SK-N-SH (cell line): ENCODE measurements around the gene MFAP3. TPM values are rescaled to one million over a fixed set of nuclear protein-coding genes. Genes with fewer than 3 reads are reported as not detected.

Source experiments
- CTCF ChIA-PET: fragments of 300-600, 350-600 bp; formaldehyde crosslinking; extraction: SDS; loops from one replicate; lab custom pipeline; 2021; lab: Yijun Ruan, JAX
- POLR2A ChIA-PET: fragments of 350-600 bp; sonication (Branson Sonifier 250); formaldehyde crosslinking; extraction: SDS; loops from one replicate; lab custom pipeline; 2020; ENCODE audit warnings: antibody characterized with exemption, inconsistent platforms; lab: Yijun Ruan, JAX
- DNase-seq: peaks from one replicate; pipeline ENCODE4 v3.0.0; 2012
- H2AFZ ChIP-seq: fragments of 200-600 bp; sonication (generic); 2 replicates; pipeline ENCODE4 v1.8.1; 2016; ENCODE audit warnings: antibody characterized with exemption, mild to moderate bottlenecking, low read depth
- H3F3A ChIP-seq: fragments of 200-600 bp; sonication (generic); replicated peaks from 2 replicates; pipeline ENCODE3; 2016; ENCODE audit warnings: antibody characterized with exemption, mild to moderate bottlenecking; ENCODE audit not compliant: insufficient read depth
- H3K27ac ChIP-seq, 2 experiments: fragments of 200-500 bp in 1 of 2; fragments of 200-600 bp in 1 of 2; sonication (Bioruptor generic) in 1 of 2; sonication (generic), shearing (Covaris generic) in 1 of 2; 2 replicates each; pipeline versions ENCODE4 v1.5.1 to v1.6.1; 2014 to 2016; ENCODE audit warnings: low read depth in 2 of 2, inconsistent platforms in 1 of 2, low read length in 1 of 2, mild to moderate bottlenecking in 1 of 2, mixed read lengths in 1 of 2
- H3K27me3 ChIP-seq: fragments of 200-600 bp; sonication (generic), shearing (Covaris generic); 2 replicates; pipeline ENCODE4 v1.6.1; 2016; ENCODE audit warnings: mixed run types; ENCODE audit not compliant: insufficient read depth
- H3K36me3 ChIP-seq, 2 experiments: fragments of 200-500 bp in 1 of 2; fragments of 200-600 bp in 1 of 2; sonication (Bioruptor generic) in 1 of 2; sonication (generic) in 1 of 2; replicated peaks in 1 of 2; 2 replicates each; pipeline versions ENCODE3 to v1.5.1; 2014 to 2016; ENCODE audit warnings: low read length in 1 of 2, mild to moderate bottlenecking in 1 of 2; ENCODE audit not compliant: insufficient read depth in 2 of 2, control insufficient read depth in 1 of 2
- H3K4me1 ChIP-seq, 2 experiments: fragments of 200-500 bp in 1 of 2; fragments of 200-600 bp in 1 of 2; sonication (Bioruptor generic) in 1 of 2; sonication (generic), shearing (Covaris generic) in 1 of 2; 2 replicates each; pipeline versions ENCODE4 v1.5.1 to v1.6.1; 2014 to 2016; ENCODE audit warnings: low read depth in 1 of 2, low read length in 1 of 2, mixed run types in 1 of 2; ENCODE audit not compliant: insufficient read depth in 2 of 2, control insufficient read depth in 1 of 2
- H3K4me2 ChIP-seq: fragments of 200-600 bp; sonication (generic), shearing (Covaris generic); 2 replicates; pipeline ENCODE4 v1.6.1; 2017; ENCODE audit warnings: mixed run types
- H3K4me3 ChIP-seq, 2 experiments: fragments of 200-500 bp in 1 of 2; fragments of 200-600 bp in 1 of 2; sonication (Bioruptor generic) in 1 of 2; sonication (generic), shearing (Covaris generic) in 1 of 2; 2 replicates each; pipeline versions ENCODE4 v1.5.1 to v1.8.1; 2014 to 2016; ENCODE audit warnings: low read depth in 2 of 2, inconsistent platforms in 1 of 2, low read length in 1 of 2, mild to moderate bottlenecking in 1 of 2, mixed read lengths in 1 of 2, moderate library complexity in 1 of 2
- H3K79me2 ChIP-seq: fragments of 200-600 bp; sonication (generic); 2 replicates; pipeline ENCODE4 v1.8.1; 2017; ENCODE audit warnings: mild to moderate bottlenecking; ENCODE audit not compliant: insufficient read depth
- H3K9ac ChIP-seq: fragments of 200-600 bp; sonication (generic); 2 replicates; pipeline ENCODE4 v1.6.1; 2017; ENCODE audit warnings: mixed run types
- H3K9me2 ChIP-seq: fragments of 200-600 bp; sonication (generic); 2 replicates; pipeline ENCODE4 v1.6.1; 2017; ENCODE audit warnings: mixed run types
- H3K9me3 ChIP-seq: fragments of 200-600 bp; sonication (generic); 2 replicates; pipeline ENCODE4 v1.6.1; 2017; ENCODE audit warnings: mixed run types, mild to moderate bottlenecking, moderate library complexity
- H4K20me1 ChIP-seq: fragments of 200-600 bp; sonication (generic); 2 replicates; pipeline ENCODE4 v1.6.1; 2017; ENCODE audit warnings: mild to moderate bottlenecking, mixed run types; ENCODE audit not compliant: insufficient read depth
- GABPA ChIP-seq: IDR thresholded peaks from 2 replicates; pipeline ENCODE4 v1.4.0; 2012; ENCODE audit warnings: low read depth, mild to moderate bottlenecking
- GATA2 ChIP-seq: sonication (generic); formaldehyde crosslinking; IDR thresholded peaks from 2 replicates; pipeline ENCODE4 v1.5.0; 2020; ENCODE audit warnings: mild to moderate bottlenecking, missing genetic modification reagents
- NRF1 ChIP-seq: IDR thresholded peaks from 2 replicates; pipeline ENCODE4 v1.6.1; 2012; ENCODE audit warnings: low read depth, mild to moderate bottlenecking, low read length
- POLR2AphosphoS5 ChIP-seq: IDR thresholded peaks from 2 replicates; pipeline ENCODE4 v1.6.1; 2012; ENCODE audit warnings: low read depth, low read length
- RXRA ChIP-seq: IDR thresholded peaks from 2 replicates; pipeline ENCODE4 v1.4.0; 2012; ENCODE audit warnings: low read depth, mild to moderate bottlenecking, borderline replicate concordance
- SIN3A ChIP-seq: IDR thresholded peaks from 2 replicates; pipeline ENCODE4 v1.6.1; 2012; ENCODE audit warnings: low read depth, mild to moderate bottlenecking, low read length, moderate library complexity, borderline replicate concordance
- YY1 ChIP-seq: IDR thresholded peaks from 2 replicates; pipeline ENCODE4 v1.4.0; 2012; ENCODE audit warnings: low read depth, mild to moderate bottlenecking
- WGBS: methylation state at CpG from one replicate; pipeline ENCODE4 v1.1.6; 2017; ENCODE audit warnings: low lambda C conversion rate; 5-methylcytosine and 5-hydroxymethylcytosine counted together
- polyA plus RNA-seq, 3 experiments: library from polyadenylated mRNA; depleted of rRNA; stranded (reverse); fragments of >200 nt; gene quantifications; 2 replicates each; pipeline ENCODE4 v1.2.3, GENCODE V29; 2012
- TF ChIP-seq, protein P1 (sequence below): IDR thresholded peaks from 2 replicates; pipeline ENCODE4 v1.6.1; 2012; ENCODE audit warnings: mild to moderate bottlenecking, low read depth, low read length, moderate library complexity
- TF ChIP-seq, protein P2 (sequence below): fragments of 150-350 bp; IDR thresholded peaks from 2 replicates; pipeline ENCODE4 v1.6.1; 2016; ENCODE audit warnings: mild to moderate bottlenecking, low read depth, low read length
- TF ChIP-seq, protein P3 (sequence below): IDR thresholded peaks from 2 replicates; pipeline ENCODE4 v1.4.0; 2012; ENCODE audit warnings: low read depth

MFAP3 gene
- polyA plus RNA-seq, 1 of the 3 experiments (the other 2 are of a cell fraction), result 16.0 TPM

DNA sequence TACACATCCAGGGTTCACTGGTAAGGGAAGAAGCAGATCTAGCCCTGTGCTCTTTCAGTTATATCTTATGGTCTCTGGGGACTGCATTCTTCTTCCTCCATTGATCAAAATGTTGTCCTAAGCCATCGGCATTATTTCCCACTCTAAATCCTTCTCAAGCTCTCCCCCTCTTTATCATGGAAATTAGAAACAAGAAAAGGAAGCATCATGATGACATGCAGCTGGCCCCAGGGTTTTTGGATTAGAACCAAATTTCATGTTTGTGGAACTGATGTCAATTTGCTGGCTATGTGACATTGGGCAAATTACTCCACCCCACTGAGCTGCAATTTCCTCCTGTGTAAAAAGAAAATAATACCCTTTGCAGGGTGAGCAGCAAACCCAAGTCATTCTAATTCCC lies 39.5 kb downstream of the MFAP3 start:
- WGBS, result 13% methylated on average over 1 of the region's 1 CpG
- Histone ChIP-seq H2AFZ (no peak overlapping the region), H3K4me3 (no peak overlapping the region), H3F3A (no peaks in the 10 kb centered on the region), H3K27me3 (no peaks in the 10 kb centered on the region), H3K9me2 (no peaks in the 10 kb centered on the region), H3K27ac (no peak overlapping the region), H3K9me3 (no peaks in the 10 kb centered on the region), H3K36me3 (no peaks in the 10 kb centered on the region), H3K4me1 (peaks cover 11 to 12% of the 10 kb centered on the region in 2 experiments; a peak in 2 of 4 replicates), H4K20me1 (no peaks in the 10 kb centered on the region), H3K9ac (no peak overlapping the region), H3K79me2 (no peaks in the 10 kb centered on the region), H3K4me2 (no peak overlapping the region)
- ChIA-PET CTCF (interaction anchor here (1.0 to 1.4 kb wide), 6 partner anchors 40 to 327 kb away, joined by 3 to 8 read pairs (median 4); no protein-coding TSS in a partner anchor), POLR2A (interaction anchor here (0.7 kb wide), 1 partner anchor 217 kb away, joined by 3 read pairs; no protein-coding TSS in a partner anchor)
- peak; percentile 19 for DNase-seq
- TF ChIP-seq NRF1 (no peak), SIN3A (no peak), GABPA (no peak), RXRA (no peak), POLR2AphosphoS5 (no peak), YY1 (no peak), GATA2 (CRISPR knock-in tag) (no peak)
- TF ChIP-seq, protein P1, sequence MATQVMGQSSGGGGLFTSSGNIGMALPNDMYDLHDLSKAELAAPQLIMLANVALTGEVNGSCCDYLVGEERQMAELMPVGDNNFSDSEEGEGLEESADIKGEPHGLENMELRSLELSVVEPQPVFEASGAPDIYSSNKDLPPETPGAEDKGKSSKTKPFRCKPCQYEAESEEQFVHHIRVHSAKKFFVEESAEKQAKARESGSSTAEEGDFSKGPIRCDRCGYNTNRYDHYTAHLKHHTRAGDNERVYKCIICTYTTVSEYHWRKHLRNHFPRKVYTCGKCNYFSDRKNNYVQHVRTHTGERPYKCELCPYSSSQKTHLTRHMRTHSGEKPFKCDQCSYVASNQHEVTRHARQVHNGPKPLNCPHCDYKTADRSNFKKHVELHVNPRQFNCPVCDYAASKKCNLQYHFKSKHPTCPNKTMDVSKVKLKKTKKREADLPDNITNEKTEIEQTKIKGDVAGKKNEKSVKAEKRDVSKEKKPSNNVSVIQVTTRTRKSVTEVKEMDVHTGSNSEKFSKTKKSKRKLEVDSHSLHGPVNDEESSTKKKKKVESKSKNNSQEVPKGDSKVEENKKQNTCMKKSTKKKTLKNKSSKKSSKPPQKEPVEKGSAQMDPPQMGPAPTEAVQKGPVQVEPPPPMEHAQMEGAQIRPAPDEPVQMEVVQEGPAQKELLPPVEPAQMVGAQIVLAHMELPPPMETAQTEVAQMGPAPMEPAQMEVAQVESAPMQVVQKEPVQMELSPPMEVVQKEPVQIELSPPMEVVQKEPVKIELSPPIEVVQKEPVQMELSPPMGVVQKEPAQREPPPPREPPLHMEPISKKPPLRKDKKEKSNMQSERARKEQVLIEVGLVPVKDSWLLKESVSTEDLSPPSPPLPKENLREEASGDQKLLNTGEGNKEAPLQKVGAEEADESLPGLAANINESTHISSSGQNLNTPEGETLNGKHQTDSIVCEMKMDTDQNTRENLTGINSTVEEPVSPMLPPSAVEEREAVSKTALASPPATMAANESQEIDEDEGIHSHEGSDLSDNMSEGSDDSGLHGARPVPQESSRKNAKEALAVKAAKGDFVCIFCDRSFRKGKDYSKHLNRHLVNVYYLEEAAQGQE, result no peak

DNA sequence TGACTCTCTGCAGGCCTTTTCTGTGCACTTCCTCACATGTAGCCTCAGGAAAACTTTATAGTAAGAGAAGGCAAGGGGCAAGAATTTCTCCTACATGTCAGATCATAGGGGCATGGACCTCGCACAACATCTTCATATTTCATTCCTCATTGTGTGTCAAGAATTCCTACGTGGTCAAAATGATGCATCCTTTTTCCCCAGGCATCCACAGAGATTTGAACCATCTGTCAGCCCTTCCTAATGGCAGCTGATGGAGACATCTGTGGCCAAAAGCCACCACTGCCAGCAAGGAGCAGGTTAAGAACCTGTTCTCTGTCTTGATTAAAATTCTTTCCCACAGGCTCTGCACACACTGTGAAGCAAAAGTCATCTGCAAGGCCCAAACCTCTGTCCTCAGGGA lies 42.5 kb downstream of the MFAP3 start:
- CTCF ChIA-PET, result interaction anchor here (1.1 to 1.2 kb wide), 3 partner anchors 9 to 326 kb away, joined by 3 to 10 read pairs (median 4); no protein-coding TSS in a partner anchor
- Histone ChIP-seq H3K36me3 (no peaks in the 10 kb centered on the region), H3K9me2 (no peaks in the 10 kb centered on the region), H2AFZ (no peak overlapping the region), H3K9ac (no peak overlapping the region), H3F3A (no peaks in the 10 kb centered on the region), H3K9me3 (no peaks in the 10 kb centered on the region), H3K4me1 (peaks cover 11 to 12% of the 10 kb centered on the region in 2 experiments; a peak in 2 of 4 replicates), H4K20me1 (no peaks in the 10 kb centered on the region), H3K4me2 (no peak overlapping the region), H3K27ac (no peak overlapping the region), H3K4me3 (no peak overlapping the region), H3K79me2 (no peaks in the 10 kb centered on the region), H3K27me3 (no peaks in the 10 kb centered on the region)
- WGBS, result 71% methylated on average over 2 of the region's 2 CpGs
- DNase-seq, result no peak
- TF ChIP-seq, protein P2, sequence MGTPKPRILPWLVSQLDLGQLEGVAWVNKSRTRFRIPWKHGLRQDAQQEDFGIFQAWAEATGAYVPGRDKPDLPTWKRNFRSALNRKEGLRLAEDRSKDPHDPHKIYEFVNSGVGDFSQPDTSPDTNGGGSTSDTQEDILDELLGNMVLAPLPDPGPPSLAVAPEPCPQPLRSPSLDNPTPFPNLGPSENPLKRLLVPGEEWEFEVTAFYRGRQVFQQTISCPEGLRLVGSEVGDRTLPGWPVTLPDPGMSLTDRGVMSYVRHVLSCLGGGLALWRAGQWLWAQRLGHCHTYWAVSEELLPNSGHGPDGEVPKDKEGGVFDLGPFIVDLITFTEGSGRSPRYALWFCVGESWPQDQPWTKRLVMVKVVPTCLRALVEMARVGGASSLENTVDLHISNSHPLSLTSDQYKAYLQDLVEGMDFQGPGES, result no peak
- TF ChIP-seq, protein P3, sequence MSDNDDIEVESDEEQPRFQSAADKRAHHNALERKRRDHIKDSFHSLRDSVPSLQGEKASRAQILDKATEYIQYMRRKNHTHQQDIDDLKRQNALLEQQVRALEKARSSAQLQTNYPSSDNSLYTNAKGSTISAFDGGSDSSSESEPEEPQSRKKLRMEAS, result no peak
- POLR2A ChIA-PET, result no interaction called here
